ENCODE data around the gene IRAK3. TPM values are rescaled to one million over a fixed set of nuclear protein-coding genes. Genes with fewer than 3 reads are reported as not detected.
A peak's percentile ranks its signal among the peaks of the same experiment; 100 is the strongest.
"Not testable (repeated sequence)": the region's sequence is repeated elsewhere in the genome, so short reads cannot be mapped to it uniquely, and the experiment has no call there.

Gene IRAK3
- total RNA-seq, 2 experiments from 2014 or later: 0.59 to 0.74 TPM

GRCh38 chr12:66301944-66302826, 113.2 kb downstream of the IRAK3 start, which contains the start of gene HELB:
HELB (plus strand) TSS chr12:66302493; CDS start chr12:66302604, 111 bp downstream.
- Mint-ChIP-seq H3K27ac (peak within 1 kb of the TSS; percentile 87), H3K36me3 (ENCODE audit: low read depth) (peaks cover 47% of the 10 kb centered on the region), H3K9me3 (no peaks in the 10 kb centered on the region), H3K27me3 (no peaks in the 10 kb centered on the region), H3K4me1 (ENCODE audit: low read depth) (peaks cover 59% of the 10 kb centered on the region), H3K4me3 (peak within 1 kb of the TSS; percentile 97)
- POLR2A ChIA-PET: interaction anchor here (0.7 to 6.5 kb wide), 22 partner anchors 9 to 967 kb away, joined by 3 to 97 read pairs (median 6); partner anchors contain the start of genes CAND1, LLPH and TMBIM4
- Histone ChIP-seq H3K36me3 (ENCODE audit: insufficient read depth, low read length) (peaks cover 19% of the 10 kb centered on the region), H3K27ac (ENCODE audit: low read depth in 1 of 2, low read length in 2 of 2) (peak within 1 kb of the TSS; percentile 86 to 89), H3K4me1 (ENCODE audit: insufficient read depth, low read length) (peaks cover 17% of the 10 kb centered on the region), H3K9me3 (ENCODE audit: control insufficient read depth in 1 of 2, insufficient read depth in 1 of 2, low read length in 2 of 2) (no peaks in the 10 kb centered on the region), H3K4me3 (ENCODE audit: low read length) (peak within 1 kb of the TSS; percentile 87), H3K27me3 (ENCODE audit: control insufficient read depth in 1 of 2, insufficient read depth in 2 of 2, low read length in 2 of 2) (no peaks in the 10 kb centered on the region)
- DNase-seq: peak; percentile 89 to 100 (median 96)
- ATAC-seq (ENCODE audit: poor library complexity): peak; percentile 76
- TF ChIP-seq CTCF (IDR thresholded peaks at IDR 0.05): no peak
- intact Hi-C loops (cut with DNase I, micrococcal nuclease): loop anchor here (1.0 to 10.0 kb wide), 6 partner anchors 11 to 1127 kb away; partner anchors contain the start of genes TMBIM4 (in 2 of the 2) and CAND1 (in 1 of the 2)
- CTCF ChIA-PET: interaction anchor here (0.6 to 3.5 kb wide), 6 partner anchors 11 to 33 kb away, joined by 3 to 22 read pairs (median 3); no protein-coding TSS in a partner anchor

- peaks cover 53% of the 10 kb centered on the region for H3K36me3 Mint-ChIP-seq (ENCODE audit: low read depth)
- POLR2A ChIA-PET: interaction anchor here (0.8 to 6.5 kb wide), 21 partner anchors 9 to 966 kb away, joined by 3 to 97 read pairs (median 6); partner anchors contain the start of genes CAND1, LLPH and TMBIM4
- peaks cover 16% of the 10 kb centered on the region for H3K4me1 ChIP-seq (ENCODE audit: insufficient read depth, low read length)
- no peaks in the 10 kb centered on the region for H3K9me3 Mint-ChIP-seq
- no peaks in the 10 kb centered on the region for H3K27me3 ChIP-seq (ENCODE audit: control insufficient read depth in 1 of 2, insufficient read depth in 2 of 2, low read length in 2 of 2)
- no peaks in the 10 kb centered on the region for H3K27me3 Mint-ChIP-seq
- peak overlapping the region; percentile 86 to 89 for H3K27ac ChIP-seq (ENCODE audit: low read depth in 1 of 2, low read length in 2 of 2)
- CTCF ChIA-PET: interaction anchor here (0.6 to 3.5 kb wide), 7 partner anchors 10 to 33 kb away, joined by 3 to 22 read pairs (median 3); no protein-coding TSS in a partner anchor
- peaks cover 60% of the 10 kb centered on the region for H3K4me1 Mint-ChIP-seq (ENCODE audit: low read depth)
- H3K4me3 Mint-ChIP-seq: peak overlapping the region; percentile 97
- no peak for TF ChIP-seq CTCF (IDR thresholded peaks at IDR 0.05)
- H3K4me3 ChIP-seq (ENCODE audit: low read length): peak overlapping the region; percentile 87
- intact Hi-C loops (cut with DNase I, micrococcal nuclease): loop anchor here (1.0 to 10.0 kb wide), 7 partner anchors 11 to 1128 kb away; partner anchors contain the start of genes TMBIM4 (in 2 of the 2) and CAND1 (in 1 of the 2)
- peaks cover 24% of the 10 kb centered on the region for H3K36me3 ChIP-seq (ENCODE audit: insufficient read depth, low read length)
- no peak for ATAC-seq (ENCODE audit: poor library complexity)
- peak overlapping the region; percentile 87 for H3K27ac Mint-ChIP-seq
- no peaks in the 10 kb centered on the region for H3K9me3 ChIP-seq (ENCODE audit: control insufficient read depth in 1 of 2, insufficient read depth in 1 of 2, low read length in 2 of 2)
- no peak for DNase-seq
Measured at GRCh38 chr12:66302827-66303169, 113.8 kb downstream of the IRAK3 start.

- H3K27me3 Mint-ChIP-seq; H3K9me3 Mint-ChIP-seq; H3K27me3 ChIP-seq (ENCODE audit: control insufficient read depth in 1 of 2, insufficient read depth in 2 of 2, low read length in 2 of 2); H3K9me3 ChIP-seq (ENCODE audit: control insufficient read depth in 1 of 2, insufficient read depth in 1 of 2, low read length in 2 of 2): not testable (repeated sequence)
- peak in 3 of 14 experiments; percentile 67 to 84 (median 71) for DNase-seq
- ChIA-PET CTCF (interaction anchor here (0.8 to 3.5 kb wide), 6 partner anchors 11 to 30 kb away, joined by 3 to 22 read pairs (median 4); no protein-coding TSS in a partner anchor), POLR2A (interaction anchor here (0.7 to 6.5 kb wide), 16 partner anchors 10 to 965 kb away, joined by 3 to 97 read pairs (median 7); partner anchors contain the start of genes CAND1, LLPH and TMBIM4)
- peak overlapping the region; percentile 87 for H3K27ac Mint-ChIP-seq
- intact Hi-C loops (cut with DNase I, micrococcal nuclease): loop anchor here (1.0 to 10.0 kb wide), 6 partner anchors 15 to 1129 kb away; partner anchors contain the start of genes TMBIM4 (in 2 of the 2) and CAND1 (in 1 of the 2)
- peaks cover 59% of the 10 kb centered on the region for H3K36me3 Mint-ChIP-seq (ENCODE audit: low read depth)
- H3K4me3 Mint-ChIP-seq: peak overlapping the region; percentile 97
- Histone ChIP-seq H3K36me3 (ENCODE audit: insufficient read depth, low read length) (peaks cover 29% of the 10 kb centered on the region), H3K4me3 (ENCODE audit: low read length) (peak overlapping the region; percentile 87), H3K4me1 (ENCODE audit: insufficient read depth, low read length) (peaks cover 16% of the 10 kb centered on the region), H3K27ac (ENCODE audit: low read depth in 1 of 2, low read length in 2 of 2) (peak overlapping the region; percentile 73 to 89)
- peak; percentile 68 for ATAC-seq (ENCODE audit: poor library complexity)
- peaks cover 65% of the 10 kb centered on the region for H3K4me1 Mint-ChIP-seq (ENCODE audit: low read depth)
Measured at GRCh38 chr12:66303316-66303804, 114.3 kb downstream of the IRAK3 start.

Other genes starting within 250 kb of the IRAK3 start
- 10 to 100 TPM; 27.3 to 31.0 TPM for gene LLPH, start 58.5 kb upstream of the IRAK3 start, total RNA-seq
- gene TMBIM4, start 19.2 kb upstream of the IRAK3 start, total RNA-seq: 10 to 100 TPM; 24.1 to 24.2 TPM
- gene HELB, start 113.3 kb downstream of the IRAK3 start, total RNA-seq: 10 to 100 TPM; 33.8 to 35.8 TPM